GM03348 (cell line): Measurements from ENCODE around the gene TAS1R2.
"Not testable (repeated sequence)": the region's sequence is repeated elsewhere in the genome, so short reads cannot be mapped to it uniquely, and the experiment has no call there.

Experiments
- DNase-seq: peaks from one replicate; pipeline ENCODE4 v3.0.0; 2012; ENCODE audit warnings: low spot score

The TAS1R2 gene

DNA sequence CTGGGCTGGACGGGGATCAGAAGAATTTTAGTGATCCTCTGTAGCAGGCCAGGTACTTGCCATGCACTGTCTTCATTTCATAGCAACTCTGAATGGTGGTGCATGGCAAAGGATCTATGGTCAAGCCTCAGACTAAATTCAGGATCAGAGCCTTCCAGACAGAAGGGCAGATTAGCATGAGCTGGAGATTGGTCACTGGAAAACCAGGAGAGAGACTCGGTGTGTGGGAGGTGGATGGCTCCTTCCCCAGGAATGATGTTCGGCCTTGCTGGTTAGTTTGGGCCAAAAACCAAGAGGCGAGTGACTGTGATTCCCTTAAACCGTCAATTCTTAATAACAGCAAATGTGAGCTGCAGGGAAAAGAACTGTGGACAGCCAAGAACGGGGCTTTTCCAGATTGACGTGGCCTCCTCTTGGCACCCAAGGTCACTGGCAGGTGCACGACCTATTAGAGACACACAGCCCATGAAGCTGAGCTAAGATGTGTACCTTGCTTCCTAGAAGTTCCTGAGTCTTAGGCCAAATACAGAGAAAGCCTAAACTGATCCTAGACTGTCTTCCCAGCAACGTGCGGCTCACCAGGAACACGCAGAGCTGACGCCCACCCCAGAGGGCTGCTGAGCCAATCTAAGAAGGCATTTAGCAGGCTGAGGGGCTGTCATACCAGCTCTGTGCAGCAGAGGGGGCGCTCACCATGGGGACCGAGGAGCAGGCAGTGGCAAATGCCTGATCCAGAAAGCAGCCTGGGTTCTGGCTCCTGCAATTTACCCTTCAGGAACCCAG lies 24.4 kb upstream of the TAS1R2 start:
- peak; percentile 89 for DNase-seq

DNA sequence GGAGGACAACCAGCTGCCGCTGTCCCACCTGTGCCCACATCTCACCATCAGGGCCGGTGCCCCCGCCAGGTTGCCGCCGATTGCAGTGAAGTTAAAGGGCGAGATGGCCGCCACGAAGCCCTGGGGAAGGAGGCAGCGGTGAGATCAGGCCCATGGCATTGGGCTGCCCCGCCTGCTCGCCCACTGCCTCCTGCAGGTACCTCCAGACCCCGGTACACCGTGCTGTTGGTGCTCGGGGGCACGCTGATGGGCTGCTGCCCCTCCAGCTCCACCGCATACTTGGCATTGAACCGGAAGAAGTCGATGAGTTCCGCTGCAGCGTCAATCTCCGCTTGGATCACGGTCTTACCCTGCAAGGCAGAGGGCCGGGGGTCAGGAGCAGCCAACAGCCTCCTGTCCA lies 23.6 kb upstream of the TAS1R2 start:
- no peak for DNase-seq

DNA sequence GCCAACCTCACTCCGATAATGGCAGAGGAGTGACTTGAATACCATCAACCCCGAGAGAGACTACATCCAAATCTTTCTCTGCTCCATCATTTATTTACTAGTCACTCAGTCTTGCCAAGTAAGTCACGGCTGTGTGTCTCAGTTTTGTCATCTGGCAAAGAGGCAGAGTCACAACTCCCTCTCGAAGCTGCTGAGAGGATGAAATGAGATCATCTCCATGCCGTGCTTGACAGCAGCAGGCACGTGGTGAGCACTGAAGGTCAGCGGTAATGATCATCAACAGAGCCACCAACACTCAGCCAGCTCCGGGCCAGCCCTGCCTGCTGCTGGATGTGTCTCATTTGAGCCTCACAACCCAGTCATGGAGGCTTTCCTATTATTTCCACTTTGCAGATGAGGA lies 23.0 kb upstream of the TAS1R2 start:
- DNase-seq = peak; percentile 70

DNA sequence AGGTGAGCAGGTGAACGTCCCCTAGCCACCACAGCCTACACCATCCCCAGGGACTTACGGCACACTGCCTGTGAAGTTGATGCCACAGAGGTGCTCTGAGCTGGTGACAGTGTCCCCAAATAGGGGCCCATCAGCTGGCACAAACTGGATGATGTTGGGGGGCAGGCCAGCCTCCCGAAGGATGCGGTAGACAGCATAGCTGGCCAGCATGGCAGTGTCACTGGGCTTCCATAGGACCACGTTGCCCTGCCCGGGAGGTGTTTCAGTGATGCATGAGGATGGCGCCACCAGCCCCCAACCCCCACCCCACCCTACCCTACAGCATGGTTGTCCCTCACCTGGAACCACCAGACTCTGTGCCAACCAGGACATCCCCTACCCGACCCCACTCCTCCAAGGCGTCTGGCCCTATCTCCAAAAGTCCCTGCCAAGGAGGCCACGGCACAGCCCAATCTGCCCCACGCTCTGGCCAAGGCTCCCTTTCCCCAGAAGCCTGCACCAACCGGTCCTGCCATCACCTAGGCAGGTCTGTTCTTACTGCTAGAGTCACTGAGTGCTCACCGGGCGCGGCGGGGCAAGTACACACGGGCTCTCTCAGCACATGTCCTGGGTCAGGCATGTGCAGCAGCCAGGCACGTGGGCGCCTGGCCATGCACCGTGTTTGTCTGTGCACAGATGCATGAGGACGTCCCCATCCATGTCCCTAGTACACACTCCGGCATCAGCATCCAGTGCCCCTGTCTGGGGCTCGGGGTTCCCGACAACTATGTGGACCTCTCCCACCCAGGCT lies 22.4 kb upstream of the TAS1R2 start:
- no peak for DNase-seq

DNA sequence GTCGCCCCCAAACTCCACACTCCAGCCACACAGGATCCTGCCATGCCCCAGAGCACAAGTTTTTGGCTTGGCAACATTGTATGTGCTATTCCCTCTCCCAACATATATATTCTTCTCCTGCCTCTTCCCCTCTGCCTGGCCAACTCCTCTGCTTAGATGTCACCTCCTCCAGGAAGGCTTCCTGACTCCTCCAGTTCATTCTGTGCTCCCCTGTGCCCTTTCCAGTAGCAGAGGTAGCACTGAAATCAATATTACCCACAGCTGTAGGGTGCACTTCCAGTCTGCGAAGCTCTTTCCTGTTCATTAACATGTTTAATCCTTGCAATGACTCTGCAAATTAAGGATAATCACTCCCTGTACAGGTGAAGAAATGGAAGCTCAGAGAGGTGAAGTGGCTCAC lies 21.7 kb upstream of the TAS1R2 start:
- no peak for DNase-seq

DNA sequence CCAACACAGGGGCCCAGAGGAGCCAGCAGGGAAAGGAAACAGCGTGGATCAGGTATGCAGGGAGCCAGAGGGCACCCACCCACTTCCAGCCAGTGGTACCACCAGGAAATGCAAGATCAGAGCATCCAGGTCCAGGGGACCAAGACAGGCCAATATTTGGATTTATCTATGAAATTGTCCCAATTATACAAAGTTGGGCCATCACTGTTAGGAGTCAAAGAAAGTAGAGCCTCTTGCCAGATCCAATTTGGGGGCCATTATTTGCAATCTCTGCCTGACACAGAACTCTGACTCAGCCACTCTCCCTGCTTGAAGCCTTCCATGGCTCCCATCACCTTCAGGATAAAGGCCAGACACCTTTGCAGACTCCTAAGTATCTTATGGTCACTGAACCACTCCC lies 21.1 kb upstream of the TAS1R2 start:
- DNase-seq = no peak

DNA sequence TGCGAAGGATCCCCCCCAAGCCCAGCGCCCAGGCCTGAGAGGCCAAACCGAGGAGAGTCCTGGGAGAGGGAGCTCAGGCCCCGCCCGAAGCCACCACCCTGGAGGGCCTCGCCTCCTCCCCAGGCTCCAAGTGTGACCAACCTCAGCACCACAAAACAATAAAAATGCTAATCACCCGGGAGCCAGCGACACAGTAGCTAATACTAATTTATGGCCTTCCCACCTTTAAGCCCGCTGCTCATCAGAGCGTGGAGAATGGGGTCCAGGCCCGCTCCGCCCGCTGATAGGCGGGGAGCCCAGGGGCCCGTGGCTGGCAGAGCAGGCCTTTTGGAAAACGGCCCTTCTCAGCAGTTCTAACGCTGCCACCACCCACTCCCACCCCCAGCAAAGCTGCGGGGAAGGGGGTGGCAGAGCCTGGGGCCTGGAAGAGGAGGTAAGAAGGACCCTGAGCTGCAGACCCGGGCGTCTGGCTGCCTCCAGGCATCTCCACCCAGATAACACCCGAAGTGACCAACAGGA lies 20.4 kb upstream of the TAS1R2 start:
- no peak for DNase-seq

DNA sequence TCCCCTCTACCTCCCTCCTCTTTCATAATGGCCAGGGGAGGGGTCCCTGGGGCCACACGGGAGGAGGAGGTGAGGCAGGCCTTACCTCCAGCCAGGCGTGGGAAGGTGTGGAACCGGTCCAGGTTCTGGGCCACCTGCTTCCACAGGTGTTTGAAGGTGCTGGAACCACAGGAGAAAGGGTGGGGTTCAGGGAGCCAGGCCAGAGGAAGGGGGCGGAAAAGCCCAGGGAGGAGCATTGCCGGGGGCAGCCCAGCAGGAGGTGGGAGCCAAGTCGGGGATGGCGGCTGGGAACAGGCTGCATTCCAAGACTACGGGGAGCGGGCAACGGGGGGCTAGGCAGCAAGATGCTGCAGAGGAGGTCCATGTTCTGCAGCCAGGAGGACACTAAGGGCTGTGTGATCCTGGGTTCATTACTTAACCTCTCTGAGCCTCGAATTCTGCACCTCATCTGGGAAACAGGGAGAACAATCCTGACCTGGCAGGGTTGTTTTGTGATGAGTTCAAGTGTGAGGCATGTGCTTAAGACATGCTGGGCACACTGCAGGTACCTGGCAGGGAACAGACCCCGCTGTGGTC lies 19.8 kb upstream of the TAS1R2 start:
- no peak for DNase-seq

DNA sequence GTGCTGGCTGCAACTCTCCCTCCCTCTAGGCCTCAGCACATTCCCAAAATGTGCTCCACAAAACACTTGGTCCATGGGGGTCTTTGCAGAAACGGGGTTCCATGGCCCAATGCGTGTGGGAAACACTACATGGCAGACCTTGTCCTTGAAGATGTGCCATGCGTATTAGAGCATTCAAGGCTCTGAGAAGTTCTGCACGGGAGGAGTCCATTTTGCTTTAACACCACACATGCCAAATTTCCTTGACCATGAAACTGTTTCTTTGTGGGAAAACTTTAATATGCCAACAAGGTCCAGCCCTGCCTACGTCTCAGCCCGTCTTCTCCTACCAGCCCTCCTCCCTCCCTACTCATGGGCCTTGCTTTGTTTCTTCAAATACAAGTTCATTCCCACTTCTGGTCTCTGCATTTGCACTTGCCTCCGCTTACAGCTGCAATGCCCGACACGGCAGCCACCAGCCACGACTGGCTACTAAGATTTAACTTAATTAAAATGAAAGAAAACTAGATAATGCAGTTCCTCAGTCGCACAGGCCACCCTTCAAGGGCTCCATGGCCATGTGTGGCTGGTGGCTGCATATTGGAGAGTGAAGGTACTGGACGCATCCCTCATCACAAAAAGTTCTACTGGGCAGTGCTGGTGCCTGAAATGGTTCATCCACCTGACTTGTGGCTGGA lies 19.2 kb upstream of the TAS1R2 start:
- DNase-seq = no peak

DNA sequence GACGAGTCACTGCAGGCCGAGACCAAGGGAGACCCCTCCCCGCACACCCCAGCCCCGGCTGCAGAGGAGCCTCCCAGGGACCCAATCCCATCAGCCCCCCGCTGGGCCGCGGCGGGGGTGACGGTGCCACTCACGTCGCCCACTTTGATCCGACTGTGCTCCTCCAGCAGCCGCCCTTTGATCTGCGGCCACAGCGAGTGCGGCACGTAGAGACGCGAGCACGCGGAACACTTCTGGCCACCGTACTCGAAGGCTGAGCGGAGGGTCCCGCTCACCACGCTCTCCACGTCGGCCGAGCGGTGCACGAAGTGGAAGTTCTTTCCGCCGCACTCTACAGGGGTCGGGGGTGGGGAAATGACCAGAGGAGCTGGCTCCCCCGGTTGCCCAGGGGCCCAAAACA lies 17.8 kb upstream of the TAS1R2 start:
- no peak for DNase-seq

DNA sequence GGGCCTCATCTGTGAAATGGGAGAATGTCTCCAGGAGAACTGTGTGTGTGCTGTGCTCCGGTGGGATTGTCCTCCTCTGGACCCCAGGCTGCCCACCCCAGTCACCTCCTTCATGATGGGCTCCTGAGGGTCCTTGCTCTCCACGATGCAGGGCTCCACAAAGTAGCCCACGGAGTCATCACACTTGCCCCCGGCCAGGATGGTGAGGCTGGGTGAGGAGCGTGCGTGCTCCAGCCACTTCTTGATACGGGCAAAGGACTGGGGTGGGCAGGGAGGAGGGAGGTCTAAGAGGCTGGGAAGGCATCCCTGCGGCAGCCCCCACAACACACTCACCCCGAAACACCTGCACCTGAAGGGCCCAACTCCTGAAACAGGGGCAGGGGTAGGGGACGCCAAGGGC lies 16.8 kb upstream of the TAS1R2 start:
- no peak for DNase-seq

DNA sequence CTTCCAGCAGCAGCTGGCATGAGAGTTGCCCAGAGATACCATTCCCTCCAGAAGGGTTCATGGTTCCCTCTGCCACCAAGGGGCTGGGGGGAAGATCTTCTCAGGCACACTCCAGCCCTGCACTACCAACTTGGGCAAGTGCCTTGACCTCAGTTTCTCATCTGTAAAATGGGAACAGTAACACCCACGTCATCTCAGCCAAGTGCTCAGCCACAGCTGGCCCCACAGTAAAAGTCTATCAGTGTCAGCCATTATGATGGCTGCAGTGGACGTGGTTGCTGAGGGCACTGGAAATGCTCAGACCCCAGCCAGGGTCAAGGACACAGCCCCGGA lies 16.3 kb upstream of the TAS1R2 start:
- no peak for DNase-seq

DNA sequence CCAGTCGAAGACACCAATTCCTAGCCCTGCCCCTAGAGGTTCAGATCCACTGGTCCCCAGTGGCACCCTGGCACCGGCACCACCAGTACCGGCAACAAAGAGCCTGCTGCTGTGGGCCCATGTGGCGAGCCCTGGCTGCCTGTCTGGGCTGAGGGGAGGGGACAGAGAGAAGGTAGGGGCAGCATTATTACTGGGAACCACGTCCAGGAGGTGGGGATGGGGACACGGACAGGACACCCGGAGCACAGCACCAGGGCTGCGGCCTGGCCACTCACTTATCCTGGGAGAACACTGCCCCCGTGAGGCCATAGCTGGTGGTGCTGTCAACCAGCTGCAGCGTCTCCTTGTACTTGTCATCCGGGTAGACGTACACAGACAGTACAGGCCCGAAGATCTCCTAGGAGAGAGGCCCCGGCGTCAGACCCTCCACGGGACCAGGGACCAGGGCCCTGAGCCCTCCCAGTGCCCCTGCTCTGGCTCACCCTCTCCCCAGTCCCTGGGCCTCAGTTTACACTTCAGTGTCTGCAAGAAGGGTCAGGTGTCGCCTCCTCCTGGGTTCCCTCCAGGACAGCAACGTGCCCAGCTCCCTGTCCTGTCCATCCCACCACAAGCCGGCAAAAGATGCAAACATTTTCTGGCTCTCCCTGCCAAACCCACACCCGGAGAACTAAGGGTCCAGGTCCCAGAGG lies 15.8 kb upstream of the TAS1R2 start:
- peak; percentile 94 for DNase-seq

DNA sequence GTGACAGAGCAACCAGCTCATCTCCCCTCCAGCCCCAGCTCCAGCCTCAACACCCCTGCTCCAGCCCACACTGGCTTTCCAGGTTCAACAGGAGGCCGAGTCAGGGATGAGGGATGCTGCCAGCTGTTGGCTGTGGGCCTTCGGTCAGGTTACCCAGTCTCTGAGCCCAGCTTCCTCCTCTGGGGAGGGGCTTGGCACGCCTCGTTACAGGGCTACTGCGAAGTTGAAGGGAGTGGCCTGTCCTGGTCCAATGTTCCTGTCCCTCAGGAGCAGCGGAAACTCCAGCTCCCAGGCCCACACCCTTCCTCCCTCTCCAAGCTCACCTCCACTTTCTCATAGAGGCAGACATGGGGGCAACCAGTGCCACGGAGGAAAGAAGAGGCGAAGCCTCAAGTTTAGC lies 15.1 kb upstream of the TAS1R2 start:
- no peak for DNase-seq

DNA sequence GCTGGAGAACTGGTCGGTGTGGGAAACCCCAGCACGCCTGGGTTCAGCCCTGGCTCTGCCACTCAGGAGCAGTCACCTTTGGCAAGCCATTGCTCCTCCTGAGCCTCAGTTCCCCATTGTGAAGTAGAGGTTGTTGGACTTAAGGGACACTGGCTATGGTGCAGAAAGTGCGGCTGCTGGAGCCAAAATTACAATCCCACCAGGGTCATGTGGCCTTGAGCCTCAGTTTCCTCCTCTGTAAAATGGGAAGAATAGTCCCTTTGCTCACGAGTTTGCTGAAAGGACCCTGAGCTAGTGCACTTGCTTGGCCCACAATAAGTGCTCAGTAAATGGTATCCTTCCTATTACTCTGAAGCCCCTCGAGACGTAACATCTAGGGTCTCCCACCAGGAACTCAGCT lies 14.6 kb upstream of the TAS1R2 start:
- no peak for DNase-seq

DNA sequence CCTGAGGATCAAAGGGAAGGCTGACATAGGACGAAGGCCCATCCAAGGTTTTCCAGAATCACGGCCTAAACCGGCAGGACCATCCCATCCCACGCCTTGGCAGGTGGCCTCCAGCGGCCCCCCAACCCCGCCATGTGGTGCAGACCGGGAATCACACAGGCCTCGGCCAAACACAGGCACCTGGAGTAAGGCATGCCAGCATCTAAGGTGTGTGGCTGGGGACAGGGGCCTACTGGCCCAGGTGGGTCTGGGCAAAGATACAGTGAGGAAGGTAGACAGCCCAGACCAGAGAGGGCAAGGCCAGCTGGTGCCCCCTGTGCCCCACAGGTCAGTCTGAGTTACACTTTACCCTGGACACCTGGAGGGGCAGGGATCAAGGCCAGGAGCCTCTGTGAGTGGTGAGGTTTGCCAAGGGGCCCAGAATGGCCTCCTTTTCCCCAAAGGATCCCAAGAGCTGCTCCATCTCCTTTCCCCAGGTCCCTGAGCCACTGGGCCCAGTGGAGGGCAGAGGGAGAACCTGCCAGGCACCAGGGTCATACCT lies 12.7 kb upstream of the TAS1R2 start:
- no peak for DNase-seq

DNA sequence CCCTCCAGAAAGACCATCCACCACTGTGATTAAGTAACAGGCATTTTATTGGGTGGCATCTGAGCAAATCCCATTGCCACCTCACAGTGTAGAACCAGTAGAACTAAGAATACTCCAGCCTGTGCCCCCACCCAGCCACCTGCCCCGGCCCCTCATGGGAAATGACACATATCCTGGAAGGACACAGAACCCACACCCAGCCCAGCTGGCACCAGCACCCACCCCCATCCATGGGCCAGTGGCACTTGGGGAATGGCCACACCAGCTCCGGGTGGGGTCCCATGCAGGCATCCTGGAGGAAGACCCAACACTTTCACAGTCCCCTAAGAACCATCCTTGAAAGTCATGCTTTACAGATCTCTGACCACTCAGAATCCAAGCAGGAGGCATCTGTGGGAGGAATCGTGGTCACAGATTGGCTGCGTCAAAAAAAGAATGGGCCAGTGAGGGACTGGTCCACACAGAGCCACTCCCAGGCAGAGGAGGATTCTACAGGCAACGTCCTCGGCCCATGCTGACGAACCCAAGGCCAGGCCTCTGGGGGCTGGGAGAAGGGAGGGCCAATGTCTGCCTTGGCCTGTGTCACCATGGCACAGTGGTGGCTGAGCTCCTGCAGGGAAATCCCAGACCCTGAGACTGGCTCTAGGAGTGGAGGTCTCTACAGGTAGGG lies 12.1 kb upstream of the TAS1R2 start:
- DNase-seq = no peak

DNA sequence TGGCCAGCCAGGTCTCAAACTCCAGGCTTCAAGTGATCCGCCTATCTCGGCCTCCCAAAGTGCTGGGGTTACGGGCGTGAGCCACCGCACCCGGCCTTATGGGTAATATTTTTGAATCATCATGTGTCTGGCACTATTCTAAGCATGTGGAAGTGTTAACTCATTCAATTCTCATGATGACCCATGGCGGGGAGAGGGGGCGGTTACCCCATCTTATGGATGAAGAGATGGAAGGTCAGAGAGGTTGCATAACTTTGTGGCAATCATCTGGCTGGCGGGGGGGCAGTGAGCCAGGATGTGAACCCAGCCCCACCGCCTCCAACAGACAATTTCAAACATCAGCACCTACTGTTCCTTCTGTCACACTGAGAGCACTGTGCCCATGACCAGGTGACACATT lies 11.5 kb upstream of the TAS1R2 start:
- no peak for DNase-seq

DNA sequence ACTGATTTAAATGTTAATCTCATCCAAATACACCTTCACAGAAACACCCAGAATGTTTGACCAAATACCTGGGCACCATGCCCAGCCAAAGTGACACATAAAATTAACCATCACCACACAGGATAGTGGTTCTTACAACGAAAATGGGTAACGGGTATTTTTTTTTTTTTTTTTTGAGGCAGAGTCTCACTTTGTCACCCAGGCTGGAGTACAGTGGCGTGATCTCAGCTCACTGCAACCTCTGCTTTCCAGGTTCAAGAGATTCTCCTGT lies 11.1 kb upstream of the TAS1R2 start:
- DNase-seq = not testable (repeated sequence)

DNA sequence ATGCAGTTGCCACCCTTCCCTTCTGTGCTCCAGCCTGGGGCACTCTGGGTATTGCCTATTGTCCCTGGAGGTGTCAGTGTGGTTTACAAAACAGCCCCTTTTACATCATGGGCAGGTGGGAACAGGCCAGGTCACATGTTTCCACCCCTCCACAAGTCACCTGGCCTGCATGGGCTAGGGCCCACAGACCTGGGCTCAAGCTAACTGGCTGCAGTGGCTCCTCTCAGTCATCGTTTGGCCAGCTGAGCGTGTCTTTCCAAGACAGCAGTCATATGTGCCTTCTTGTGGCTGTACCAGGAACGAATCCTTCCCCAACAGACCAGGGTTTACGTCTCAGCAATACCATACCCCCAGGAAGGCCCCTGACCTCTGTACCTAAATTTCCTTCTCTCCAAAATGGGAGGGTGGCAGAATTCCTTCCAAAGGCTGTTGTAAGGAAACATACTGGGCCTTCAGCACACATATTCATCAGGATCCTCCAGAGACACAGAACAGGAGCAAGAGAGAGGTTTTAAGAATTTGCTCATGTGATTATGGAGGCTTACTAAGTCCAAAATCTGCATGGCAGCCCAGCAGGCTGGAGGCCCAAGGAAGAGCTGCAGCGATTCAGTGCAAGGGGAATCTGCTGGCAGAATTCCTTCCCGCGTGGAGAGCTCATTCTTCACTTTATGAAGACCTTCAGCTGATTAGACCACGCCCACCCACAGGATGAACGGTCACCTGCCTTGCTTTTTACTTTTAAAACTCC lies 10.6 kb upstream of the TAS1R2 start:
- no peak for DNase-seq
